ENCODE results near the gene TIMP1. TPM values are rescaled to one million over a fixed set of nuclear protein-coding genes. Genes with fewer than 3 reads are reported as not detected.

Gene TIMP1
- total RNA-seq, 2 donors from 2014 or later: 373 to 916 TPM

GRCh38 chrX:47620303-47620685 lies 38.1 kb downstream of the TIMP1 start:
- Histone ChIP-seq H3K27me3 (replicated peaks; ENCODE audit: insufficient read depth) (no peaks in the 10 kb centered on the region), H3K4me1 (replicated peaks) (no peaks in the 10 kb centered on the region), H3K9me3 (no peaks in the 10 kb centered on the region), H3K27ac (no peak overlapping the region), H3K4me3 (no peak overlapping the region), H3K36me3 (no peaks in the 10 kb centered on the region)
- no peak for DNase-seq (ENCODE audit: low spot score)
- intact Hi-C loops (cut with DNase I): no loop called here
- TF ChIP-seq POLR2A (IDR thresholded peaks at IDR 0.05): no peak
- TF ChIP-seq POLR2AphosphoS5 (IDR thresholded peaks at IDR 0.05): no peak
- TF ChIP-seq CTCF (IDR thresholded peaks at IDR 0.05): no peak
- WGBS: 52% methylated on average over 9 of the region's 9 CpGs

GRCh38 chrX:47621851-47622250 lies 39.6 kb downstream of the TIMP1 start:
- no peak for TF ChIP-seq POLR2A (IDR thresholded peaks at IDR 0.05)
- no peak for TF ChIP-seq CTCF (IDR thresholded peaks at IDR 0.05)
- no peak for TF ChIP-seq POLR2AphosphoS5 (IDR thresholded peaks at IDR 0.05)
- no peak for DNase-seq (ENCODE audit: low spot score)
- no peaks in the 10 kb centered on the region for H3K27me3 ChIP-seq (replicated peaks; ENCODE audit: insufficient read depth)
- H3K4me3 ChIP-seq: no peak overlapping the region
- H3K4me1 ChIP-seq (replicated peaks): no peaks in the 10 kb centered on the region
- H3K36me3 ChIP-seq: no peaks in the 10 kb centered on the region
- no peaks in the 10 kb centered on the region for H3K9me3 ChIP-seq
- intact Hi-C loops (cut with DNase I): no loop called here
- H3K27ac ChIP-seq: no peak overlapping the region
- WGBS: 89% methylated on average over 5 of the region's 6 CpGs

GRCh38 chrX:47623540-47624027 lies 41.3 kb downstream of the TIMP1 start:
- intact Hi-C loops (cut with DNase I): no loop called here
- Histone ChIP-seq H3K36me3 (no peaks in the 10 kb centered on the region), H3K27ac (no peak overlapping the region), H3K4me1 (replicated peaks) (no peaks in the 10 kb centered on the region), H3K4me3 (no peak overlapping the region), H3K27me3 (replicated peaks; ENCODE audit: insufficient read depth) (no peaks in the 10 kb centered on the region), H3K9me3 (no peaks in the 10 kb centered on the region)
- DNase-seq (ENCODE audit: low spot score): no peak
- 0% methylated on average over 1 of the region's 35 CpGs for WGBS
- TF ChIP-seq CTCF (IDR thresholded peaks at IDR 0.05) (no peak), POLR2AphosphoS5 (IDR thresholded peaks at IDR 0.05) (no peak), POLR2A (IDR thresholded peaks at IDR 0.05) (no peak)

GRCh38 chrX:47625365-47625764 lies 43.1 kb downstream of the TIMP1 start:
- TF ChIP-seq CTCF (IDR thresholded peaks at IDR 0.05): no peak
- TF ChIP-seq POLR2AphosphoS5 (IDR thresholded peaks at IDR 0.05): no peak
- no peak for TF ChIP-seq POLR2A (IDR thresholded peaks at IDR 0.05)
- Histone ChIP-seq H3K27me3 (replicated peaks; ENCODE audit: insufficient read depth) (no peaks in the 10 kb centered on the region), H3K27ac (no peak overlapping the region), H3K4me3 (no peak overlapping the region), H3K9me3 (no peaks in the 10 kb centered on the region), H3K36me3 (no peaks in the 10 kb centered on the region), H3K4me1 (replicated peaks) (no peaks in the 10 kb centered on the region)
- 88% methylated on average over 2 of the region's 2 CpGs for WGBS
- intact Hi-C loops (cut with DNase I): no loop called here
- DNase-seq (ENCODE audit: low spot score): no peak

GRCh38 chrX:47628982-47629381 lies 46.7 kb downstream of the TIMP1 start:
- WGBS: 100% methylated on average over 1 of the region's 1 CpG
- Histone ChIP-seq H3K27ac (no peak overlapping the region), H3K27me3 (replicated peaks; ENCODE audit: insufficient read depth) (no peaks in the 10 kb centered on the region), H3K9me3 (no peaks in the 10 kb centered on the region), H3K4me3 (no peak overlapping the region), H3K36me3 (no peaks in the 10 kb centered on the region), H3K4me1 (replicated peaks) (no peaks in the 10 kb centered on the region)
- no peak for DNase-seq (ENCODE audit: low spot score)
- intact Hi-C loops (cut with DNase I): no loop called here
- no peak for TF ChIP-seq CTCF (IDR thresholded peaks at IDR 0.05)
- TF ChIP-seq POLR2A (IDR thresholded peaks at IDR 0.05): no peak
- TF ChIP-seq POLR2AphosphoS5 (IDR thresholded peaks at IDR 0.05): no peak
